Measurements from ENCODE around the gene SCUBE3. TPM values are rescaled to one million over a fixed set of nuclear protein-coding genes. Genes with fewer than 3 reads are reported as not detected.

SCUBE3 gene
- total and polyA plus RNA-seq, 2 experiments from 2014 or later, result 8.7 to 10.2 TPM

DNA sequence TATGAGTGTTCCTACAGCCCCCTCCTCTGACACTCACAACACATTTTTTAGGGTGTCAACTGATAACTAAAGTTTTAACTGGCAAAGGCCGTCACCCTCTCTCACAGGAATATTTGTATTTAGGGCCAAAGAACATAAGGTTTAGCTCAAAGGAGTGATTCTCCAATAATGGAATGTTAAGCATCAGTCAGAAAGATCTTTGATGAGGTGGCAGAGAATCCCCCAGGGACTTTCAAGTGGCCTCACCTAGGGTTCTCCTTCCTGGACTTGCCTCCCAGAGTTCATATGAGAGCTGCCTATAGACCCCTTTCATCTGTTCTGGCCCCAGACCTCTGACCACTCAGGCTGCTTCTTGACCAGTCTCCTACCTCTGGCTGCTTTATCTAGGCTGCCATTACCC is 7.4 kb upstream of the SCUBE3 start:
- Histone ChIP-seq H3K27ac (no peak overlapping the region), H3K79me2 (no peaks in the 10 kb centered on the region), H3K4me1 (ENCODE audit: insufficient read depth) (no peaks in the 10 kb centered on the region), H2AFZ (no peak overlapping the region), H3K36me3 (replicated peaks; ENCODE audit: insufficient read depth, low read depth) (no peaks in the 10 kb centered on the region), H3K9me3 (ENCODE audit: low read depth) (no peaks in the 10 kb centered on the region), H3K27me3 (peaks cover 38% of the 10 kb centered on the region), H3K9me2 (replicated peaks; ENCODE audit: insufficient read depth) (no peaks in the 10 kb centered on the region), H3K4me3 (no peak overlapping the region), H3K4me2 (no peak overlapping the region), H4K20me1 (ENCODE audit: insufficient read depth, poor library complexity, severe bottlenecking) (no peaks in the 10 kb centered on the region)
- no peak for DNase-seq (ENCODE audit: low spot score)
- TF ChIP-seq EZH2 (IDR thresholded peaks at IDR 0.05; ENCODE audit: borderline replicate concordance) (no peak), EZH2phosphoT487 (IDR thresholded peaks at IDR 0.05; ENCODE audit: low read depth, severe bottlenecking, unreplicated experiment) (no peak)
- TF ChIP-seq, protein P1, sequence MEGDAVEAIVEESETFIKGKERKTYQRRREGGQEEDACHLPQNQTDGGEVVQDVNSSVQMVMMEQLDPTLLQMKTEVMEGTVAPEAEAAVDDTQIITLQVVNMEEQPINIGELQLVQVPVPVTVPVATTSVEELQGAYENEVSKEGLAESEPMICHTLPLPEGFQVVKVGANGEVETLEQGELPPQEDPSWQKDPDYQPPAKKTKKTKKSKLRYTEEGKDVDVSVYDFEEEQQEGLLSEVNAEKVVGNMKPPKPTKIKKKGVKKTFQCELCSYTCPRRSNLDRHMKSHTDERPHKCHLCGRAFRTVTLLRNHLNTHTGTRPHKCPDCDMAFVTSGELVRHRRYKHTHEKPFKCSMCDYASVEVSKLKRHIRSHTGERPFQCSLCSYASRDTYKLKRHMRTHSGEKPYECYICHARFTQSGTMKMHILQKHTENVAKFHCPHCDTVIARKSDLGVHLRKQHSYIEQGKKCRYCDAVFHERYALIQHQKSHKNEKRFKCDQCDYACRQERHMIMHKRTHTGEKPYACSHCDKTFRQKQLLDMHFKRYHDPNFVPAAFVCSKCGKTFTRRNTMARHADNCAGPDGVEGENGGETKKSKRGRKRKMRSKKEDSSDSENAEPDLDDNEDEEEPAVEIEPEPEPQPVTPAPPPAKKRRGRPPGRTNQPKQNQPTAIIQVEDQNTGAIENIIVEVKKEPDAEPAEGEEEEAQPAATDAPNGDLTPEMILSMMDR (IDR thresholded peaks at IDR 0.05; ENCODE audit: poor library complexity), result no peak
- 90% methylated on average over 1 of the region's 1 CpG for WGBS (ENCODE audit: low lambda C conversion rate, missing lambda C conversion rate)

DNA sequence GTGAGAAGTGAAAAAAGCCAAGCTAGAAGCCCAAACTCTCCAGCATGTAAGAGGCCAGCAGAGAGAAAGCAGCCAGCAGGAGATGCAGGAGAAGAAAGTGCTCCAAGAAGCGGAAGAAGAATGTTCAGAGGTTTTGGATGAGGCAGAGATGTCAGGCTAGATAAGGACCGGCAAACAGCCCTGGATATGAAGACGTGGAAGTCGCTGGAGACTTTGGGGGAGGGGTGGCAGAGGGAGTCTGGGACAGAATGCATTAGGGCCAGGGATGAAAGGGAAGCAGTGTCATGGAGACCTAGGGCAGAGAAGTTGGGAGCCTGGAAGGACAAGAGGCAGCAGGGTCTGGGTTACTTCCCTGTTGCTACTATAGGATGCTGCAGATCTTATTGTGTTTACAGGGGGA is 5.3 kb upstream of the SCUBE3 start:
- DNase-seq (ENCODE audit: low spot score), result no peak
- TF ChIP-seq, protein P1 (IDR thresholded peaks at IDR 0.05; ENCODE audit: poor library complexity), result no peak
- TF ChIP-seq EZH2phosphoT487 (IDR thresholded peaks at IDR 0.05; ENCODE audit: low read depth, severe bottlenecking, unreplicated experiment), result no peak
- TF ChIP-seq EZH2 (IDR thresholded peaks at IDR 0.05; ENCODE audit: borderline replicate concordance), result no peak
- 32% methylated on average over 4 of the region's 4 CpGs for WGBS (ENCODE audit: low lambda C conversion rate, missing lambda C conversion rate)
- H3K36me3 ChIP-seq (replicated peaks; ENCODE audit: insufficient read depth, low read depth), result no peaks in the 10 kb centered on the region
- H3K9me2 ChIP-seq (replicated peaks; ENCODE audit: insufficient read depth), result no peaks in the 10 kb centered on the region
- no peak overlapping the region for H3K4me2 ChIP-seq
- no peaks in the 10 kb centered on the region for H4K20me1 ChIP-seq (ENCODE audit: insufficient read depth, poor library complexity, severe bottlenecking)
- no peaks in the 10 kb centered on the region for H3K9me3 ChIP-seq (ENCODE audit: low read depth)
- H3K79me2 ChIP-seq, result no peaks in the 10 kb centered on the region
- no peak overlapping the region for H2AFZ ChIP-seq
- no peak overlapping the region for H3K27ac ChIP-seq
- H3K27me3 ChIP-seq, result peaks cover 56% of the 10 kb centered on the region
- no peak overlapping the region for H3K4me3 ChIP-seq
- peaks cover 3% of the 10 kb centered on the region for H3K4me1 ChIP-seq (ENCODE audit: insufficient read depth)

DNA sequence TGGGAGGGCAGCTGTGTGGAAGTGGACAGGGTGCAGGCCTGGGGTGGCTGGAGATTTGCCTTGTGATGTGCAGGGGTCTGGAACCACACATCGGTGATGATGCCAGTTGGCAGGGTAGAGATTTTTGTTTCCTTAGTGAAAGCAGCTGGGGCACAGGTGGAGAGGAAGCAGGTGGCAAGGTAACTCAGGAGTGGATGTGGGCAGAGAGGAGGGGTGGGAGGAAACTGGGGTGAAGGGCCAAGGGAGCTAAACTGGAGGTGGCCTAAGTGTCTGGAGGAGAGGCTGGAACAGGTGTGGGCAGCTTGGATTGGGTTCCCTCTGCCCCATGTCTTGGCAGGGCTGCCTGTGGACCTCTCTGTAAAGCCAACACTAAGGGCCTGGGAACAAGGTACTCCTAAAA is 4.7 kb upstream of the SCUBE3 start:
- Histone ChIP-seq H3K79me2 (no peaks in the 10 kb centered on the region), H3K9me3 (ENCODE audit: low read depth) (no peaks in the 10 kb centered on the region), H3K4me2 (no peak overlapping the region), H2AFZ (no peak overlapping the region), H3K4me1 (ENCODE audit: insufficient read depth) (peaks cover 4% of the 10 kb centered on the region), H3K27me3 (peaks cover 56% of the 10 kb centered on the region), H3K27ac (no peak overlapping the region), H3K36me3 (replicated peaks; ENCODE audit: insufficient read depth, low read depth) (no peaks in the 10 kb centered on the region), H4K20me1 (ENCODE audit: insufficient read depth, poor library complexity, severe bottlenecking) (no peaks in the 10 kb centered on the region), H3K4me3 (no peak overlapping the region), H3K9me2 (replicated peaks; ENCODE audit: insufficient read depth) (no peaks in the 10 kb centered on the region)
- 68% methylated on average over 1 of the region's 1 CpG for WGBS (ENCODE audit: low lambda C conversion rate, missing lambda C conversion rate)
- no peak for DNase-seq (ENCODE audit: low spot score)
- TF ChIP-seq EZH2phosphoT487 (IDR thresholded peaks at IDR 0.05; ENCODE audit: low read depth, severe bottlenecking, unreplicated experiment) (no peak), EZH2 (IDR thresholded peaks at IDR 0.05; ENCODE audit: borderline replicate concordance) (no peak)
- TF ChIP-seq, protein P1 (IDR thresholded peaks at IDR 0.05; ENCODE audit: poor library complexity), result no peak

Data from hepatocyte (in vitro differentiated cells).